NOMO-1 treated with DMSO at 0.1 percent for 48 hours (cell line): ENCODE results near the gene SLC12A1.

Source experiments
- DNase-seq: peaks from one replicate; lab custom pipeline; 2025; ENCODE audit not compliant: unreplicated experiment; lab: John Stamatoyannopoulos, UW

The SLC12A1 gene

GRCh38 chr15:48345516-48345915 is 139.4 kb downstream of the SLC12A1 start:
- no peak for DNase-seq

GRCh38 chr15:48352474-48353072 is 146.5 kb downstream of the SLC12A1 start:
- peak; percentile 33 for DNase-seq
